Measurements from ENCODE around the gene TMEM141.
A peak's percentile ranks its signal among the peaks of the same experiment; 100 is the strongest.

TMEM141 gene

DNA sequence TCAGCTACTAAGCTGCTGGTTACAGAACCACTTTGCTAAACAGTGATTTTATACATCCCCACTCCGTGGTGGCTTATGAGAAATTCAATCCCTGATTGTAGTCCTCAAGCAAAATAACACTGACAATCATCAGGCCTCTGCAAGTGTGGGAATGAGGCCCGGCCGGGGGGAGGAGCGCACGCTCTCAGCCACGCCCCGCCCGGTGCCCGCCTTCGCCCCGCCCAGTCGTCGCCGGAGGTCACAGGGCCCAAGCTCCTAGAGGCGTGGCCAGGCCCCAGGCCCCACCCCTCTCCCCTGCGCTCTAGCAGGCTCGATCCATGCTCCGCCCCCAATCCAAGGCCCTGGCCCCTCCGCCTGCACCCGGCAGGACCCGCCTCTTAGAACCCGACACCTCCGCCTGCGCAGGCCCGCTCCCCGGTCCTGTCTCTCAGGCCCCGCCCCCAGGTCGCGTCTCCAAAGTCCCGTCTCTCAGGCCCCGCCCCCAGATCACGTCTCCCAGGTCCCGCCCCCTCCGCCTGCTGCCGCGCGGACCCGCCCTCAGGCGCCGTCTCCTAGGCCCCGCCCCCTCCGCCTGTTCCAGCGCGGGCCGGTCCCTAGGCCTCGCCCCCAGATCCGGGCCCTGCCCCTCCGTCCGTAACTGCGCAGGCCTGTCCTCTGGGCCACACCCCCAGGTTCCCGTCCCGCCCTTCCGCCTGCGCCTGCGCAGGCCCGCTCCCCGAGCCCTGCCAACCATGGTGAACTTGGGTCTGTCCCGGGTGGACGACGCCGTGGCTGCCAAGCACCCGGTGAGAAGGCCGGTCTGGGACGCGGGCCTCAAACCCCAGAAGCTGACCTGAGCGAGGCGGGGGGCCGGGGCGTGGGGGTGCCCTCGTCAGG lies at the start of gene TMEM141:
TMEM141 (plus strand) TSS at position 705 of the 876 bp plus-strand sequence; CDS start at position 732, 27 bp downstream.
- peak; percentile 99 for DNase-seq

DNA sequence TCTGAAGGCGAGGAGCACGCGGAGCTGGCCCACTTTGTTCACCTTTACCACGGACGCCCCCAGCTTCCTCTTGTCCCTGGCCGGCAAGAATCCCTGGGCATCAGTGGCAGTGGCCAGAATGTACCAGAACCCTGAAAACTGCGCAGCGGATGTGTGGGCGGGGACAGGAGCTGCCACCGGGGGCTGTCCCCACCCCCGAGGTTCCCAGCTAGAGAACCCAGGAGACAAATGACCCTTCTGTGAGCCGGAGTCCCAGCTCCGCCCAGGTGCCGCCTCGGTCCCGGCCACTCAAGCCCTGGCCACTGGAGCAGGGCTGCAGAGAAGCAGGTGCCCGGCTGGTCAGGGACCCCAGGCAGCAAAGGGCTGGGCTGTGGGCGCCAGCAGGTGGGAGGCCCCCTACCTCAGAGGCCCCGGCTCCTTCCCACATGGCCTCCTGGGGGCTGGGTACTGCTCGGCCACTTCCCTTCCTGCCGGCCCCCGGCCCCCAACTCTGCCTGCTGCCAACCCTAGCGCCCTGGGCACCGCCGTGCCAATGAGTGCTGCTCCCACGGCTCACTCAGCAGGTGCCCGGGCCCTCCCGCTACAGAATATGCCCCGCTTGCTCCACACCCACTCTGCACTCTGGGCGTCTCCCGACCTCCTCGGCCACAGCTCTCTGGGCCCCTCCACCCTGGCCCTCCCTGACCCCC lies 49.1 kb upstream of the TMEM141 start:
- DNase-seq: no peak

DNA sequence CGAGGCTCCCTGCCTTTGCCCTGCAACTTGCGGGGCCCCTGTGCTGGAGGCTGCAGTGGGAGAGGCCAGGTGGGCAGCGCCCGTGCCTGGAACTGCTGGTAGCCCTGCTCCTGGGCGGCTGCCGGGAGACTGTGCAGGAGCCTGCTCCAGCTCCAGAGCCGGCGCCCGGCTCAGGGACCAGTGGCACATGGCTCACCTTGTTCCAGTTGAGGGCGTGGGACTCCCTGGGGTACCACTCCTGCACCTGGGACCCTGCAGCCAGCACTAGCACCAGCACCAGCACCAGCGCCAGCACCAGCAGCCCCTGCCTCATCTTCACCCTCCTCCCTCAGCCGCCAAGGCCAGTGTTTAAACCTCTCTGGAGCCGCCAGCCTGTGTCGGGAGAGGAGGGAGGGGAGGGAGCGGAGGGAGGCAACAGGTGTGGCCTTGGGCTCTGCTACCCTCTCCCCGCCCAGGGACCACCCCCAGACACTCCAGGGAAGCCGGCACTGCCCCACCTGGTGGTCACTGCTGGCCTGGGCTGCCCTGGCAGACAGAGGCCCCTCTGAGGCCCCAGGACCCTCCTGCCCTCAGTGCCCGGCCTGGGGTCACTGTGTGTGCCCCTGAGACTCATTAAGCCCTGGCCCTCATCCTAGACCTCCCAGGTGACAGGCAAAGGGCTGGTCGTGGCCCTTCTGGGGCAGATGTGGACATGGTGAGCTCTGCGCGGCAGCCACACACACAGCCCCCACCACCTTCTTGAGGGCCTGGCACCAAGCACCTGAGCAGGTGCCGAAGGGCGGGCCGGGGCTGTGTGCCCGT lies 48.4 kb upstream of the TMEM141 start, which contains the start of gene LCN10:
LCN10 (minus strand) TSS at position 350 of the 801 bp plus-strand sequence; CDS start at position 313, 37 bp downstream.
- DNase-seq: no peak

DNA sequence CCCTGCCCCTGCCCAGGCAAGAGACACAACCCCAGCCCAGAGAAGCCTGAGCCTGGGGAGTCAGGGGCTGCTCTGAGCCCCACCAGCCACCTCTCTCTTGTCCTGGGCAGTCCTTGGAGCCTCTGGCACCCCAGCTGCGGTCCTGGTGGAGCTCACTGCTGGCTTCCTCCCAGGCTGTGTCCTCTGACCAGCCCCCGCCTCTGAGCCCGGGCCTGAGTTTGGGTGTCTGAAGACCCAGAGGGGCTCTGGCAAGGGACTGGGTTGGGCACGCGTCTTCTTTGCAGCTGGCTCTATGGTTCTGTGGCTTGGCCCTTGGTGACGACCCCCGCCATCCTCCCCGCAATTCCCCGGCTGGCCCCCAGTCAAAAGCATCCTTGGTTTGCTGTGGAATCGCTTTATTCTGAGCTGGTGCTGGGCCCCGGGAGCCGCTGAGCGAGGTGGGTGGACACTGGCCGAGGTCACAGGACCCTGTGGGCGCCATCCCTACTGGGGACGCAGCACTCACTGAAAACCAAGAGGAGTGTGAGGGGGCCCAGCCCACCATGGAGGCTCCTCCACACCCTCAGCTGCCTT lies 47.4 kb upstream of the TMEM141 start:
- no peak for DNase-seq

DNA sequence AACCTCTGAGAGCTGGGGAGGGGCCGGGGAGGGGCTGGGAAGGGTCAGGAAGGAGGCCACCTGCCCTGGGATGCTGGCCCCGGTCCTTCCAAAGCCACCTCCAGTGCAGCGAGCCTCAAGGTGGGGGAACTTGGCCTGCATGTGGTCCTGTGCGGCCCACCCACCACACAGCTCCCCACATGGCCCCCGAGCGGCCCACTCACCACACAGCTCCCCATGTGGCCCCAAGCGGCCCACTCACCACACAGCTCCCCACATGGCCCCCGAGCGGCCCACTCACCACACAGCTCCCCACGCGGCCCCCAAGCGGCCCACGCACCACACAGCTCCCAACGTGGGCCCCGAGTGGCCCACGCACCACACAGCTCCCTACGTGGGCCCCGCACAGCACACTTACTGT lies 46.4 kb upstream of the TMEM141 start:
- DNase-seq: no peak

DNA sequence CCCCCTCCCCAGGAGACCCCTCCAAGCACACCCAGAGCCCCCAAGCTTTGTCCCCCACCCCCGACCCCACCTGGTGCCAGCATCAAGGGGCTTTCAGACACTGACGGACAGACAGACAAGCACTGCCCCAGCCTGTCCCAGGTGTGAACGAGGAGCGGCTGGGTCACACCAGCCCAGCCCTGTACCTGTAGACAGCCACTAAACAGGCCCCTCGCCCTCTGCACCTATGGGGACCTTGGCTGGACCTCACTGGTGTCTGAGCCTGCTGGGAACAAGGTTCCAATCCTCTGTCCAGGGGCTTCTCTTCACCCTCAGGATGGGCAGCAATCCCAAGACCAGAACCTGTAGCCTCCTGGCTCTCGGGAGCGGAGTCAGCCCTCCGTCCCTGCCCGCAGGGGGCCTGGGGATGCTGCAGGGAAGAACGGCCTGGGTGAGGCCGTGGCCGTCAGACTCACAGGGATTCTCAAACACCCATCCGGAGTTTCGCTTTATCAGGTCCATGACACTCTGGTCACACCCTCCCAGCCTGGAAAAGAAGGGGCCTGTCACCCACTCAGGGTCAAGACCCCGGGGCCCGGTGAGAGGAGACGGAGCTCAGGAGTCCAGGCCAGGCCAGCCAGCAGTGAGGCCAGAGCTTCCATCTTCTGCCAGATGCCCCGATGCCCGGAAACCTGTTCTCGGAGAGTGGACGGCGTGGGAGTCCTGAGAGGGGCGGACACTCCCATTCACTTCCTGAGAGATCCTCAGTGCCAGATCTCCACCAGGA lies 45.6 kb upstream of the TMEM141 start:
- no peak for DNase-seq

DNA sequence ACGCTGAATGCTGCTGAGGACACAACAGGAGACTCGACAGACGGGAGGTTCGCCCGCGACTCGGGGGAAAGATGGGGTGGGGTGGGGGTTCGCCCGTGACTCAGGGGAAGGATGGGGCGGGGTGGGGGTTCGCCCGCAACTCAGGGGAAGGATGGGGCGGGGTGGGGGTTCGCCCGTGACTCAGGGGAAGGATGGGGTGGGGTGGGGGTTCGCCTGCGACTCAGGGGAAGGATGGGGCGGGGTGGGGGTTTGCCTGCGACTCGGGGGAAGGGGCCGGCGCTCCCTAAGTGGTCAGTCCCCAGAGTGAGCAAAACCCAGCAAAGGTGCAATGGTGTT lies 45.0 kb upstream of the TMEM141 start:
- no peak for DNase-seq

DNA sequence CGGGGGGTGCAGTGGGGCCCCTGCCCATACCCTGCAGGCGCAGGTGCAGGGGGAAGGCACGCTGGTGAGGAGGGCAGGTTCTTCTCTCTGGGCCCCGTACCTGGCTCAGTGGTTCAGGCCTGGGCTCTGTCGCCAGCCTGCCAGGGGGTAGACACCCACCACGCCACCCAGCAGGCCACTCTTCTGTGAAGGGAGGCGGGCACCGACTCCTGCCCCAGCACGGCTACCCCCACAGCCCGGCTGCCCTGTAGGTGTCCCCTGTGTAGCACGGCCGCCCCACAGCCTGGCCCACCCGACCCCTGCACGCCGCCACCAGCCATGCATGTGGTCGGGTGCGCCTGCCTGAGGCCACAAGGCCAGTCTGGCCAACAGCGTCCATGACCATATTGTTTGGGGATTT lies 44.5 kb upstream of the TMEM141 start:
- no peak for DNase-seq

DNA sequence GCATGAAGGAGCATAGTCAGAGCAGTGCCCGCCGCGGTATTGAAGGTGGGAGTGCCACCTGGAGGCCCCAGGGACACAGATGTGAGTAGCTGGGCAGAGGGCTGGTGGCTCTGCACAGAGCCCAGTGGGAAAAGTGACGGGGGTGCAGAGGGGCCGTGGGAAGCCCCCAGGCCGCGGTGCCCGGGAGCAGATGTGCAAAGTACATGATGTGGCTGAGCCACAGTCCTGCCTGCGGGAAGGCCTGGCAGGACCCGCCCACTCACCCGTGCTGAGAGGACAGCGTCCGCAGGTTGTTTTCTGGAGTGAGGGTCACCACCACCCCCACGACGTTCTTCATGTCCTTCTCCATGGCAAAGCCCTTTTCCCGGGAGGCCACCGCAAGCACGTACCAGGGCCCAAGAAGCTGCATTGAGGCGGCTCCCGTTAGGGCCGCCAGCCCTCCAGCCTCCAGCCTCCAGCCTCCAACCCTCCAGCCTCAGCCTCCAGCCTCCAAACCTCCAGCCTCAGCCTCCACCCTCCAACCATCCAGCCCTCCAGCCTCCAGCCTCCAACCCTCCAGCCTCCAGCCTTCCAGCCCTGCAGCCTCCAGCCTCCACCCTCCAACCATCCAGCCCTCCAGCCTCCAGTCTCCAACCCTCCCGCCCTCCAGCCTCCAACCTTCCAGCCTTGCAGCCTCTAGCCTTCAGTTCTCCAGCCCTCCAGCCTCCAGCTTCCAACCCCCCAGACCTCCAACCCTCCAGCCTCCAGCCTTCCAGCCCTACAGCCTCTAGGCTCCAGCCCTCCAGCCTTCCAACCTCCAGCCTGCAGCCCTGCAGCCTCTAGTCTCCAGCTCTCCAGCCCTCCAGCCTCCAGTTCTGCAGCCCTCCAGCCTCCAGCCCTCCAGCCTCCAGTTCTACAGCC lies 43.7 kb upstream of the TMEM141 start:
- no peak for DNase-seq

DNA sequence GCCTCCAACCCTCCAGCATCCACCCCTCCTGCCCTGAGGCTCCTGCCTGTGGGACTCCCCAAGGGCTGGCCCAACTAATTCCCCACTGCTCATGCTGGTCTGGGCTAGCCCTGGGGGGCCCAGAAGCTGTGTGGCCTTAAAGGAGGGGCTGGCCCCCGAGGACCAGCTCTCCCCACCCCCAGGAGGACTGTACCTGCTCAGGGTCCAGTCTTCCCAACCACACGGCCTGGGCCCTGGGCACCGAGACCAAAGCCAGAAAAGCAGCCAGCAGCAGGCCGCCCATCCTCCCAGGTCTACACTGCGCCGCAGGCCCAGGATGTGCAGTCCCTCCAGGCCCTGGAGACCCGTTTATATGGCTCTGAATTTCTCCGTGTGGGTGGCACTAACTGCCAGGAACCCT lies 42.9 kb upstream of the TMEM141 start, which contains the start of gene LCN6:
LCN6 (minus strand) TSS at position 325 of the 400 bp plus-strand sequence; CDS start at position 283, 42 bp downstream.
- no peak for DNase-seq

DNA sequence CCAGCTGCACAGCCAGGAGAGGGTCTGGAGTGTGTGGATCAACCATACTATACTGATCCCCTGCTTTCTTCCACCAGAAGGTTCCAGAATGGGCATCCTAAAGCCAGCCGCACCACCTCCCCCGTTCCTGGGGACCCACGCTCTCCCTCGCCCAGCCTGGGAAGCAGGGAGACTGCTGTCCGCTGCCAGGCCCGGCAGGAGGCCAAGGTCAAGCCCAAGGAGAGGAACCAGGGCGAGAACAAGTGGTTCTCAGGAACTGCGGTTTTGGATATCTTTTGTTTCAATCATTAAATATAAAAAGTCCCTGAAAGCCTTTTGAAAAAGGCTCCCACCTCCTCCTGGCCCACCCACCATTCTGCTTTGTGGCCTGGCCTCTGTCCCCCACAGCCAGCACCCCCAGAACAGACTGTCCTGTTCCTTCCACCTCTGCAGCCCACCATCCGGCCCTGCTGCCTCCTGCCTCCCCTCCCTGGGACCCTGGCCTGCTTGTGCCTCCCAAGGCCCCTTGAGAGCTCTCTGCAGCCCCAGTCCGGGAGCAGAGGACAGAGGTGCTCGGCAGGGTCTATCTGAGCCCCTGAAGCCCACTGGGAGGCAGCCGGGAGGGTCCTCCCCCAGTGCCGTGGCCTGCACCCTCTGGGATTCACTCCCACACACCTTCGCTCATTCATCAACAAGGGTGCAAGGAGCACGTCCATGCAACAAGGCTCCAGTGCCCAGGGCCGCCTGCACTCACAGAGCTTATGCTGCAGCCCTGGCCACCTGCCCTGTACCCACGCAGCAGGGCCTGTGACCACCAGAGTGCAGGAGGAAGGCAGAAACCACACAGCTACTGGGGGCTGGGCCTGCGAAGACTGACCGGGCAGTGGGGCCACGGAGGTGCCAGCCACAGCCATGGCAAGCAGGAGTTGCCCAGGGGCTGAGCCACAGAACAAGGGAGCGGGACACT lies 42.2 kb upstream of the TMEM141 start:
- no peak for DNase-seq

DNA sequence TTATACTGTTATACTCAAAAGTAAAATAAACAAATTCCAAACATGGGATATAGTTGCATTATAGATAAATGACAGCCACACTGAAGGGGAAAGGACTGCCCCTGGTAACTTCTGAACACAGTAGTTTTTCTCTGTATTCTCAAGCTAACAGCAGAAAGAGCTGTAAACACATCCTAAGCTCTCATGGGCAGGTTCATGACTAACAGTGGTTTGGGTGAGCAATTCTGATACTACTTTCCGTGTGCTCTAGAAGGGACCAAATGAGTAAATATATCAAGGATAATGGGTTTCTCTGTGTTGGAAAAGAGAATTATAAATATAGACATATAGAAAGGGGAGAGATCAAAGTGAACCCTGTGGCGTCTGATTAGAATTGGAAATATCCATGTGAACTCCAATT lies 40.6 kb upstream of the TMEM141 start:
- DNase-seq: no peak

DNA sequence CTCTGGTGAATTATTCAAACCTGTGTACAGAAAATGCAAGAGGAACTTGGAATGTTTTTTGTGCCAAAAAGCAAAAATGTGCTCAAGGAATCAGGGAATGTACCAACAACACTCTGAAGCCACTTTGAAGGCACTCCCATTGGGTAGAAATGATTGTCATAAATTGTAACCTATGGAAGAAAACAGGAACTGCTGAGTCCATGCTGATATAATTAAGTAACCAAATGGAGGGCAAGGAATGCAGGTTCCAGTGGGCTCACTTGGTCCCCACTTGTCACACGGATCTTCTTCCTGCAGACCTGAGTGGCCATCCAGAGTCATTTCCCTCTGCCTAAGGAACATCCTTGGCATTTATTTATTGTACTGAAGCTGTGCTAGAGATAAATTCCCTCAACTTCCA lies 39.9 kb upstream of the TMEM141 start:
- peak; percentile 12 for DNase-seq

DNA sequence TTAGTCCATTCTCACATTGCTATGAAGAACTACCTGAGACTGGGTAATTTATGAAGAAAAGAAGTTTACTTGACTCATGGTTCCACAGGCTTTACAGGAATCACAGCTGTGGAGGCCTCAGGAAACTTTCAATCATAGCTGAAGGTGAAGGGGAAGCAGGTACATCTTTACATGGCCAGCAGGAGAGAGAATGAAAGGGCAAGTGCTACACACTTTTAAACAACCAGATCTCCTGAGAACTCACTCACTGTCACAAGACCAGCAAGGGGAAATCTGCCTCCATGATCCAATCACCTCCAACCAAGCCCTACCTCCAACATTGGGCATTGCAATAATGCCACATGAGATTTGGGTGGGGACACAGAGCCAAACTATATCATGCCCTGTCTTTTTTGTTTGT lies 39.3 kb upstream of the TMEM141 start:
- DNase-seq: no peak

DNA sequence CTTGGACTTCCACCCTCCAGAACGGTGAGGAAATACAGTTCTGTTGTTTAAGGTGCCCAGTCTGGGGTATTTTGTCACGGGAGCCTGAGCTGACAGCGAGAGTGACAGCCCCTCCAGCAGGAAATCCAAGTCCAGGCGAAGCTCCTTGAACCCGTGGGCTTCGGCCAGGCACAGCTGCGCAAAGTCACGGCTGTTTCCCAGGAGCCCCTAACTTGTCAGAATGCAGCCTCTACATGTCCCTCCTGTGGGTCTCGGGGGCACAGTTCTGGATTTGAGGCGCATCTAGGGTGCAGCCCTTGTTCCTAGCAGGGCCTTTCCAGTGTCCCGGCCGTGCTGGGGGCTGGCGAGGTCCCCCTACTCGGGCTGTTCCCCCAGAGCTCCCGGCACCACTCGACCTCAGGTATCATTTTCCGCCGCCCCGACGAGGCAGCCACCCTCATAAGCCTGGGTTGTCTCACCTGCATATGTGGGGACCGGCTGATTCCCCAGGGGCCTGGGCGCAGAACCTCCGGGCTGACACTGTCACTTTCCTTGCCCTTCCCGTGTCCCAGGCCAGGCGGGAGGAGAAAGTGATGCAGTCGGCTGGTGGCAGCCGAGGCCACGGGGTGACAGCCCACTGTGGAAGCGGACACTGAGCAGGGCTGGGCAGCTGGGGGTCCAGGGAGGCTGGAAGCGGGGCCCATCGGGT lies 37.6 kb upstream of the TMEM141 start:
- no peak for DNase-seq

DNA sequence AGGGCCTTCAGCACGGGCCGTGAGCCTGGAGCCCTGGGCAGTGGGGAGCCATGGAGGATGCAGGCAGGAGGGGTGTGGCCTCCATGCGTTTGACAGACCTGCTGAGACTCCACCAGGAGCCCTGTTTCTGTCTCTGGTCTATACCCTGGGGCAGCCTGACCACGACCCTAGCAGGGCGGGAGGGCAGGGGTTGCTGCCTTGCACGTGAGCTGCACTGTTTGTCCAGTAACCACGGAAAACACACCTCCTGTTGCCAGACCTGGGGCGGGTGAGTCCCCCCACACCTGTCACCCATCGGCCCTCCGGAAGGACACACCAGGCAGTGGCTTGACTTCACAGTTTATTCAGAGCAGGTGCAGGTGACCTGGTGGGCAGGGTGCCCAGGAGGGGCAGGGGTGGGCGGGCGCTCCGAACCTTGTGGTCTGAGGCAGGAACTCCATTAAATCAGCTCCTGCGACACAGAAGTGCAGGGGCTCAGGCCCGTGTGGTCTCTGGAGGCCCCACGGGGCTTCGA lies 37.0 kb upstream of the TMEM141 start:
- DNase-seq: no peak

DNA sequence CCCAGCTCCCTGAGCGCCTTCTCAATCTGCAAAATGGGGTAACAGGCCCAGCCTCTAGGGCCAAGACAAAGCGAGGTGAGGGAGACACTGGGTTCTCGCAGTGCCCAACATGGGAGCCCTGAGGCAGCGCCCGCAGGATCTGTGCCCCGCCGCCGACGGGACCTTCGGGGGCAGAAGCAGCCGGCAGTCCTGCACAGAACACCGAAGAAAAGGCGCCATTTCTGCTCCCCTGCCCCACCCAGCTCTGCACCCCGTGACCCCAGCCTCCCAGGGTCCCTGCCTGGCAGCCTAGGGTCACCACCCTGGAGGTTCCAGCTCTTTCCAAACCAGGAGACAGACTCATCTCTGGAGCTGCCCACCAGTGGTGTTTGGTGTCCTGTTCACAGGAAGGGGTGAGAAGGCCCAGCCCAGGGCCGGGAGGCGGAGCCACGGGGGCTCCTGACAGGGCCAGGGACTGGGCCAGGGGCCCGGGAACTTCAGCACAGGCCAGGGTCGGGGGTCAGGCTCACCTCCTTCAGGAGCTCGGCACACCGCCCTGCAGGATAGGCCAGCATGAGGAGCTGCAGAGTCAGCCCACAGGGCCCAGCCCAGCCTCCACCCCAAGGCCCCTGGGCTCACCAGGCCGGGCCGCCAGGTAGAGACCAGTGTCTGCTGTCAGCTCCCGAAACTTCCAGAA lies 36.4 kb upstream of the TMEM141 start:
- no peak for DNase-seq
